HEK293T (cell line): ENCODE data around the gene HPSE2.

Experiments used
- ARNT ChIP-seq: fragments of 450-650 bp; IDR thresholded peaks from 2 replicates; pipeline ENCODE4 v1.6.1; 2017; ENCODE audit warnings: mild to moderate bottlenecking
- BHLHE40 ChIP-seq: fragments of 450-650 bp; IDR thresholded peaks from 2 replicates; pipeline ENCODE4 v1.6.1; 2016; ENCODE audit warnings: mild to moderate bottlenecking, moderate library complexity, borderline replicate concordance
- CTBP1 ChIP-seq: fragments of 450-650 bp; IDR thresholded peaks from 2 replicates; pipeline ENCODE4 v1.6.1; 2016; ENCODE audit warnings: borderline replicate concordance
- ELF4 ChIP-seq: fragments of 450-650 bp; IDR thresholded peaks from 2 replicates; pipeline ENCODE4 v1.6.1; 2017; ENCODE audit warnings: antibody characterized with exemption
- FOXA1 ChIP-seq: fragments of 450-650 bp; IDR thresholded peaks from 2 replicates; pipeline ENCODE4 v1.6.1; 2016; ENCODE audit warnings: mild to moderate bottlenecking
- FOXM1 ChIP-seq: fragments of 450-650 bp; IDR thresholded peaks from 2 replicates; pipeline ENCODE4 v1.6.1; 2017; ENCODE audit warnings: mild to moderate bottlenecking, borderline replicate concordance
- HDGF ChIP-seq: fragments of 450-650 bp; IDR thresholded peaks from 2 replicates; pipeline ENCODE4 v1.6.1; 2017; ENCODE audit warnings: antibody characterized with exemption, borderline replicate concordance
- L3MBTL2 ChIP-seq: fragments of 450-650 bp; conservative IDR thresholded peaks from 2 replicates; pipeline ENCODE4 v1.6.1; 2016; ENCODE audit warnings: mild to moderate bottlenecking
- LEF1 ChIP-seq: fragments of 450-650 bp; IDR thresholded peaks from 2 replicates; pipeline ENCODE4 v1.6.1; 2017; ENCODE audit warnings: mild to moderate bottlenecking, borderline replicate concordance
- SP1 ChIP-seq: fragments of 450-650 bp; IDR thresholded peaks from 2 replicates; pipeline ENCODE4 v1.6.1; 2017
- SUZ12 ChIP-seq: fragments of 450-650 bp; IDR thresholded peaks from 2 replicates; pipeline ENCODE4 v1.6.1; 2016; ENCODE audit warnings: mild to moderate bottlenecking
- TARDBP ChIP-seq: fragments of 450-650 bp; IDR thresholded peaks from 2 replicates; pipeline ENCODE4 v1.6.1; 2016

DNA sequence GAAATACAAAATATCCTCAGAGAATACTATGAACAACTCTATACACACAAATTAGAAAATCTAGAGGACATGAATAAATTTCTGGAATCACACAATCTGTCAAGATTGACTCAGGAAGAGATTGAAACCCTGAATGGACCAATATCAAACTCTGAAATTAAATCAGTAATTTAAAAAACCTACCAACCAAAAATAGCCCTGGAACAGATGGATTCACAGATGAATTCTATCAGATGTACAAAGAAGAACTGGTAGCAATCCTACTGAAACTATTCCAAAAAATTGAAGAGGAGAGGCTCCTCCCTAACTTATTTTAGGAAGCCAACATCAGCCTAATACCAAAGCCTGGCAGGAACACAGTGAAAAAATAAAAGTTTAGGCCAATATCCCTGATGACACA, 190.0 kb downstream of the HPSE2 start:
- TF ChIP-seq ARNT: no peak
- no peak for TF ChIP-seq FOXM1
- no peak for TF ChIP-seq HDGF
- no peak for TF ChIP-seq SP1
- TF ChIP-seq ELF4: no peak
- TF ChIP-seq SUZ12: no peak
- no peak for TF ChIP-seq TARDBP
- TF ChIP-seq L3MBTL2: no peak
- no peak for TF ChIP-seq BHLHE40
- TF ChIP-seq FOXA1: no peak
- no peak for TF ChIP-seq LEF1
- TF ChIP-seq CTBP1: no peak
